Lower leg skin (tissue), 3 donors: ENCODE measurements around the gene BTD.

Experiments
- POLR2A ChIP-seq, 2 donors: fragments of 450-650 bp; IDR thresholded peaks; one replicate each; pipeline ENCODE4 v1.6.1; 2016 to 2017; ENCODE audit warnings: antibody characterized with exemption in 2 of 2, mild to moderate bottlenecking in 1 of 2, moderate library complexity in 1 of 2
- TF ChIP-seq, protein P1 (sequence below), 3 donors: fragments of 450-650 bp; IDR thresholded peaks; one replicate each; pipeline ENCODE4 v1.5.1; 2016; ENCODE audit warnings: antibody characterized with exemption in 3 of 3, mild to moderate bottlenecking in 3 of 3, moderate library complexity in 2 of 3

DNA sequence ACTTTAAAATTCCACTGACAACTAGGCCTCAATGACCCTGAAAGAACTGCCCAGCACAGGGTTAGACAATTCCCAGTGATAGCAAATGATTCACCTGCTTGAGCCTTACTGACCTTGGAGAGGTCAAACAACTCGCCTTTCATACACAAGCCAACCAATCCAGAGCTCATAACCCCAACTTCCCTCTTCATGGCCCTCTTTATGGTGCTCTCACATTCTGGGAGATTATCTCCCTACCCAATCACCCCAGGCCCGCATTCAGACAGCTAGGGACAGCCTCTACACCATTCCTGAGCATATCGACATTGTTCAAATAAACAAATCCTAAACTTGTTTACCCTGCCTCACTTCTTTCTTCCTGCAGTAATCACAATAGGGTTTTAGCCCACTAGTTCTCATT lies 47.8 kb upstream of the BTD start:
- TF ChIP-seq, protein P1, sequence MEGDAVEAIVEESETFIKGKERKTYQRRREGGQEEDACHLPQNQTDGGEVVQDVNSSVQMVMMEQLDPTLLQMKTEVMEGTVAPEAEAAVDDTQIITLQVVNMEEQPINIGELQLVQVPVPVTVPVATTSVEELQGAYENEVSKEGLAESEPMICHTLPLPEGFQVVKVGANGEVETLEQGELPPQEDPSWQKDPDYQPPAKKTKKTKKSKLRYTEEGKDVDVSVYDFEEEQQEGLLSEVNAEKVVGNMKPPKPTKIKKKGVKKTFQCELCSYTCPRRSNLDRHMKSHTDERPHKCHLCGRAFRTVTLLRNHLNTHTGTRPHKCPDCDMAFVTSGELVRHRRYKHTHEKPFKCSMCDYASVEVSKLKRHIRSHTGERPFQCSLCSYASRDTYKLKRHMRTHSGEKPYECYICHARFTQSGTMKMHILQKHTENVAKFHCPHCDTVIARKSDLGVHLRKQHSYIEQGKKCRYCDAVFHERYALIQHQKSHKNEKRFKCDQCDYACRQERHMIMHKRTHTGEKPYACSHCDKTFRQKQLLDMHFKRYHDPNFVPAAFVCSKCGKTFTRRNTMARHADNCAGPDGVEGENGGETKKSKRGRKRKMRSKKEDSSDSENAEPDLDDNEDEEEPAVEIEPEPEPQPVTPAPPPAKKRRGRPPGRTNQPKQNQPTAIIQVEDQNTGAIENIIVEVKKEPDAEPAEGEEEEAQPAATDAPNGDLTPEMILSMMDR (IDR thresholded peaks at IDR 0.05): no peak
- TF ChIP-seq POLR2A (IDR thresholded peaks at IDR 0.05): no peak
